Kasumi-1 (cell line): ENCODE data around the gene CRIM1.

Experiments
- DNase-seq, 2 experiments: peaks; one replicate each; lab custom pipeline; 2025; lab: John Stamatoyannopoulos, UW

The CRIM1 gene

DNA sequence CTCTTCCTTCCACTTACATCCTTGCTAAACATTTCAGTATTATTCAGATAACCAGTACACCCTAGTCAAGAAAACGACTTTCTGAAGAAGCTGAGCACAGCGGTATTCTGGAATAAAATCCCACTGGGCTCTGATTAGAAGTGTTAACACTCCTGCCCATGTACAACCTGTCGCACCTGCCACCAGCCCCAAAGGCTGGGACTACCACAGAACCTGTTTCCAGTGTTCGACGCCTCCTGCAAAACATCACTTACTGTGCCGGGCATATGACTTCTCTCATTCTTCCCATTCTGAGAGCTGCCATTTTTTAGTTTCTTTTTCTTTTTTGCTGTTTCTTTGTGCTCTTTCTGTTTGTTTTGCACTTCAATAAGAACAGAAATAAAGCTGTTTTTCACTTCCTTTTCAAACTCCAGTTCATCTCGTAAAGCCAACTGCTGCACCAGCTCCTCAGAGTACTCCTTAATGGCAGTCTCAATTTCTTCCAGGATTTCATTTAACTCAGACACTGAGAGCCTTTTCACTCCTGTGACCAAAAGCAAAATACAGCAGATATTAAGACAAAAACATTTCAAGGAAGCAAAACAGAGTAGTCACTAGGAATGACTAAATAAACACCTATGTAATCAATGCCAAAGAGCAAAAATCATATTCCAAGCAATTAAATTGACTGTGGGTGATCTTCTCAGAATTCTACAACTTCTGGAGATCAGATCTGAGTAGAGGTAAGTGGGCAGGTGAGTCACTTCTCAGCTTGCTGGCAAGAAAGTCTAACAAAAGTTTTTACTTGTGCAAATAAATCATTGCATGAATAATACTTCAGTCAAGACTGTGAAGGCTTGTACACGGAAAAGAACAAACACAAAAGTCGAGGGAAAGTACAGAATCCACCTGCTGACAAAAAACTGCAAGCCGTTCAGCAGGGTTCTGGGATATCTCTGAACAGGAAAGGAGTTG is 223.0 kb downstream of the CRIM1 start:
- DNase-seq = no peak

DNA sequence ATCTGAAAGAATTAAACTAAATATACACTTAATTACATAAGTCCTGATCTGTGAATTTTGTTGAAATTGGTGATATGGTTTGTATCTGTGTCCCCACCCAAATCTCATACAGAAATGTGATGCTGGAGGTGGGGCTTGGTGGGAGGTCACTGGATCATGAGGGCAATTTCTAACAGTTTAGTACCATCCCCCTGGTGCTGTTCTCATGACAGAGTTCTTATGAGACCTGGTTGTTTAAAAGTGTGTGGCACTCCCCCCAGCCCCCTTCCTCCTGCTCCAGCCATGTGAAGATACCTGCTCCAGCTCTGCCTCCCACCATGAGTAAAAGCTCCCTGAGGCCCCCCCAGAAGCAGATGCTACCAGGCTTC is 223.7 kb downstream of the CRIM1 start:
- DNase-seq = no peak

DNA sequence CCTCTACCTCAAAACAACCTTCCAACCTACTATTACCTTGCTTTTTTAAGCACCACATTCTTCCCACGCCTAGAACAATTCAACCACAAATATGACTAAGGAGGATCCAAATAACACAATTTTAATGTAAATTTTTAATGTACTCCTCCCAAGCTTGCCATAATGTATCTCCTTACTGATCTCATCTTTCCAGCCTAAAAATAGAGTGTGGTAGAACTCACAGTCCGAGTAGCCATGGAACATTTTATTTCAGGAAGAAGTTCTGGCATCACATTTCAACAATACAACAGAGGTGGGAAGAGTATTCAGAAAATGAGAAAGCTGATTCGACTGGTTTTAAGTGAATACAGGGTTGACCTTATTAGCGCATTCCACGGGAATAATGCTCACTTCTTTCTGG is 227.0 kb downstream of the CRIM1 start:
- no peak for DNase-seq

DNA sequence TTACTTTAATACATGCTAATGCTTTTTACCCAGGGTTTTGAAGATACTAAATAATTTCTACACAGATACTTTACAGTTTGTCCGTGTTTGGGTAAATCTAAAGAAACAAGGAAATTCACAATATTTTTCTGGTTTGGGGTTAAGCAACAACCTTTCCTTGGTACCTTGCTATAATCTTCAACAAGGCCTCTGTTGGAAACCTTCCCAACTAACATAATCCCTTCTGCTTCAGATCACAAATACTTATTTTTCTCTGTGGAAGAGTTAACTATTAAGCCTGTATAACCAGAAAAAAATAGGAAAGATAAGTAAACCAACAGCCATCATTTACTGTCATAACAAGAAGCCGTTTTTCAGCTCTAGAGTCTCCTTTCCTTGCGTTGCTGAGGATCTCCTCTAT is 227.4 kb downstream of the CRIM1 start:
- no peak for DNase-seq

DNA sequence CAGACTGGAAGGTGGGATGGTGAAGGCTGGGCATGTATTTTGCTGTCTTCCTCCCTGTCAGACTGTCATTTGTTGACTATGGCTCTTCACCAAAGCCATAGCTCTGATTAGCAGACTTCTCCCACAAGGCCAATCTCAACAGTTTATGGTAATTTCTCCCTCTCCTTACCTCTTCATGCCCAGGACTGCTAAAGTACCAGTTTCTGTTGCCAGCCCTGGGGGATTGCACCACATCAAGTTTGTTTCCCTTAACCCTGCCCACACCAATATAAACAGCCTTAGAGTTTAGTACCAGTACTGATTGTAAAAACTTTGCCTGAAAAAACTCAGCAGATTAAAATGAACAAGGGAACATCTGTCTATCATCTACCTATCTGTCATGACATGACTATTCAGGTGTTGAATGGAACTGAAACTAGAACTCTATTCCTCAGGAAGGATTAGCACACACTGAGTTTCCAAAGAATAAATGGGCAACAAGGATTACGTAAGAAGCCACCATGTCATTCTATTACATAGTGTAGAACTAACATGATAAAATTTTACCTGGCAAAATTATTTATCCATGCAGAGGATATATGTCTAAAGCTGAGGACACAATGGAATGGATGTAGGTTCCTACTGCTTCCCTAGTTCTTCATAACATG is 228.7 kb downstream of the CRIM1 start:
- DNase-seq = no peak

DNA sequence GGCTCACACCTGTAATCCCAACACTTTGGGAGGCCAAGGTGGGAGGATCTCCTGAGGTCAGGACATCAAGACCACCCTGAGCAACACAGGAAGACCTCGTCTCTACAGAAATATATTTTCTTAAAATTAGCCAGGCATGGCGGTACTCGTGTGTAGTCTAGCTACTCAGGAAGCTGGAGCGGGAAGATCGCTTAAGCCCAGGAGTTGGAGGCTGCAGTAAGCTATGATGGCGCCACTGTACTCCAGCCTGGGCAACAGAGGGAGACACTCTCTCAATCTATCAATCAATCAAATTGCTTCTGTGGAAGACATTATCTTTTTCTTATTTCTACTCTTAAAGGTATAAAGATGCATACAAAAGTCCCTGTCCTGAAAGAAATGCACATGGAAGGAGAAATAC is 231.1 kb downstream of the CRIM1 start:
- DNase-seq = no peak

DNA sequence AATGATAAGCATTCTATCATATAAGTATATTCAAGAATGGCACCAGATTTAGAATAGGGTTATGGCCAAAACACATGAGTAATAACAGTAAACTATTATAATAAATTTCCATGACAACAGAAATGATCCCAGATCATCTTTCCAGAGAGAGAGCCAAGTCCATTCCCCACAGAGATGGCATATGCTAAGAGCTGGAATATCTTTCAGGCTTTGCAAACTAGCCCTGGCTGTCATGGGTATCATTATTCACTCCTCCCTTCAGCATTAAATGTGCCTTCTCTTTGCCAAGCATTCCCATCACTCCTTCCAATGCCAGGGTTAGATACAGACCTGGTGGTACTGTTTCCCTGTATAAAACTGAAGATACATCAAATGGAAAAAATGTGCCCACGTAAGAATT is 231.5 kb downstream of the CRIM1 start:
- no peak for DNase-seq

DNA sequence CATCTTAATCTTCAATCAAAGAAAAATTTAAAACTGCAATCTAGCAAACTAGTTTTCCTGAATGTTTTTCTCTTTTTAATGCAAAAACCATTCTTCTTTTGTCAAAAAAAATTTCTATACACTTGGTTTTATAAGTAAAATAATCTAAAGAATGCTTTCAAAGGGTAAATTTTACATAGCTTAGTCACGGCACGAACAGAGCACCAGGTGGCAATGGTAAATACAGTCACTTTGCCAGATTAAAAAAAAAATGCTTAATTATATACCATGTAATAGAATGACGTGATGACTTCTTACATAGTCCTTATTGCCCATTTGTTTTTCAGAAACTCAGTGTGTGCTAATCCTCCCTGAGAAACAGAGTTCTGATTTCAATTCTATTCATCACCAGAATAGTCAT is 232.0 kb downstream of the CRIM1 start:
- no peak for DNase-seq

DNA sequence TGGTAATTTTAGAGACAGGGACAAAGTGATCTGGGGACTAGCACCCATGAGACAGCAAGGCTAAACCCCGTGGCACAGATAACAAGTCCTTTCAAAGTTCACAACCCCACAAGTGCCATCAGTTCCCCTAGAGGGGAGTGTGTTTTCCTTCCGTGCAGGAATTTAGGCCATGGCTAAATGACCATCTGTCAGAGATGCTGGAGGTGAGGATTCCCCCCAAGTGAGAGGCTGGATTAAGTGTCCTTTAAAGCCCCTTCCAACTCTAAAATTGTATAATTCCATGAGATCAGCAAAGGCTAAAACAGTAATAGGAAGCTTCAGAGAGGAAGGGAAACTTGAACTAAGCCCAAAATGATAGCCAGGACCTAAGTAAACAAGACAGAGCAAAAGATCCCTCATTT is 233.7 kb downstream of the CRIM1 start:
- DNase-seq = no peak

DNA sequence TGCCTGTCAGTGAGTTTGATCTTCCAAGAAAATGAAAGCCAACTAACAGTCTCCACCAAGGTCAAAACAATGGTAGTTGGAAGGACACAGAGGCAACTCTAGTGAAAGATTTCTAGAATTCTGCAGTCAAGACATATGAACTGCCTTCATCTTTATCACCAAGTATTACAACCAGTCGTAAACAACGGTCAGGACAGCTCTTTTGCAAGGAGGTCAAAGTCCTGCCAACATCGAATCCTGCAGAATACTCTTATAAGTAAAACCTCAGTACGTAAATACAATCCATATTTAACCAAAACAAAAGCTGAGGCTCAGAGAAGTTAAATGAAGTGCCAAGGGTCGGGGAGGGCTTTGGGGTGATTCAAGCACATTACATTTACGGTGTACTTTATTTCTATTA is 239.3 kb downstream of the CRIM1 start:
- no peak for DNase-seq

DNA sequence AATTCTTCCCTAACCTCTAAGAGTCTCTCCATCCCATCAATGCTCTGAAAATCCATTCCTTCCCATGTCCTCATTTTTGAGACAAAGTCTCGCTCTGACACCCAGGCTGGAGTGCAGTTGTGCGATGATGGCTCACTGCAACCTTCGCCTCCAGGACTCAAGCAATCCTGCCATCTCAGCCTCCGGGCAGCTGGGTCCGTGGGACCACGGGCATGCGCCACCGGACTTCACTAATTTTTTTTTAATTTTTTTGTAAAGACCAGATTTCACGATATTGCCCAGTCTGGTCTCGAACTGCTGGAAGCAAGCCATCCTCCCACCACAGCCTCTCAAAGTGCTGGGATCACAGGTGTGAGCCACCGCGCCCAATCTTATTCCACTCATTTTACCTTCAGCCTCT is 240.8 kb downstream of the CRIM1 start:
- no peak for DNase-seq

DNA sequence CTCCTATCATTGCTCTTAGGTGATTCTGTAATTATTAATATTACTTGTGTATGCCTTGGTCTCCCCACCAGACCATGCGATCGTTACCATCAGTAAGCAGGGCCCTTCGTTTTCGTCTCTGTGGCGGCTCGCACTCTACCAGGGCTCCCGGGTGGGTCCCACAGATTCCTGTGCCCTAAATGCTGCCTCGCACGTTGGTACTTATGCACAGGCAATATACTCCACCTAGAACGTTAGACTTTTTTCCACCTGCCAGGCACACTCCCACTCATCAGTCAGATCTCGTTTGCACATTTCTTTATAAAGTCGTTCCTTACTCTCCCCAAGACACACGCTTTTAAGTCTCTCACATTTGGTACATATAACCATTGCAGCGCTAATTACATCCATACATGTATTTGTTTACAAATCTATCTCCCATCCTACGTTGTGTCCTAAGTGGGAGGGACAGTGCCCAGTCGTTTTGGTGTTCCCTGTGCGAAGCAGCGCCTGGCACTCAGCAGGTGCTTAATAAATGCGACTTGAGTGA is 241.5 kb downstream of the CRIM1 start:
- peak in 1 of 2 experiments; percentile 28 for DNase-seq

DNA sequence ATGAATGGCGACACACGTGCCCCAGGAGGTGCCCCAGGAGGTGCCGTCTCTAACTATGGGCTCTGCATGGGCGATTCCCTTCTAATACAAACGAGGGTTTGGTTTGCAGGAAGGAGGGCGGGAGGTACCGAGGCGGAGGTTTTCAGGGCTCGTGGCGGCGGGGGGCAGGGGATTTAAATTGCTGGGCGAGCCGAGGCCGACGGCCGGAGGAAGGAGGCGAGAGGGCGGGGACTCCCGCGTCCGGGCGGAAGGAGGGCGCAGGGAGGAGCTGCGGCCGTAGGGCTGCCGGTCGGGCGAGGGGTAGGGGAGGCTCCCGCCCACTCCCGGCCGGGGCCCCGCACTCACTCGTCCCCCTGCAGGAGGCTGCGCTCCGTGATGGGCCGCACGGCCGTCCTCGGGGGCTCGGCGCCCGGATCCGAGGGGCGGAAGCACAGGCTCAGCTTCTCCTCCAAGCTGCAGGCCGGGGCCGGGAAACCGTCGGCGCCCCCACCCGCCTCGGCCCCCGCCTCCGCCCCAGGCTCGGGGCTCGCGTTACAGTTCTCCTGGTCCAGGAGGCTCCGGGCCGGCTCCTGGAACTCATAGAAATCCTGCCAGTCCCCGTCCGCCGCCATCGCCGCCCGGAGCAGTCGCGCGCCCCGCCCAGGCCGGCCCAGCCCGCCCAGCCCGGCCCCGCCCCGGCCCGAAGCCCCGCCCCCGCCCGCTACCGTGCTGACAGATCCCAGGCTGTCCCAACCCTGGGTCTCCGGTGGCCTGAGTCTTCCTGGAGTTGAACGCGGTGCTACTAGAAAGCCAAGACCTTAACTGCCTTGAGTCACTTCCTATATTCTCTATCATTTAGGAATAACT is 242.2 kb downstream of the CRIM1 start, which contains the start of gene FEZ2:
FEZ2 (minus strand) TSS at position 637 of the 846 bp plus-strand sequence; CDS start at position 611, 26 bp downstream.
- peak; percentile 62 to 70 for DNase-seq
